Upper lobe of right lung (tissue), 1 donor: Measurements from ENCODE around the gene KDM4C. TPM values are rescaled to one million over a fixed set of nuclear protein-coding genes. Genes with fewer than 3 reads are reported as not detected.

ENCODE experiments used
- ATAC-seq: fragments of 200-7000 bp; cut with Tn5 transposase; one replicate; pipeline ENCODE4 v1.9.1; 2020; ENCODE audit warnings: mild to moderate bottlenecking, moderate library complexity
- DNase-seq: peaks from one replicate; pipeline ENCODE4 v3.0.0-alpha.2; 2020
- H3K27ac ChIP-seq: fragments of 200-600 bp; one replicate; pipeline ENCODE4 v1.8.0; 2022
- H3K27me3 ChIP-seq: fragments of 200-600 bp; one replicate; pipeline ENCODE4 v1.8.0; 2022; ENCODE audit warnings: mild to moderate bottlenecking
- H3K36me3 ChIP-seq: fragments of 200-600 bp; one replicate; pipeline ENCODE4 v1.8.0; 2022
- H3K4me1 ChIP-seq: fragments of 200-600 bp; one replicate; pipeline ENCODE4 v1.8.0; 2022
- H3K4me3 ChIP-seq: fragments of 200-600 bp; one replicate; pipeline ENCODE4 v1.8.0; 2022; ENCODE audit warnings: mild to moderate bottlenecking
- H3K9me3 ChIP-seq: fragments of 200-600 bp; one replicate; pipeline ENCODE4 v1.8.0; 2022
- intact Hi-C: fragments of 100-400 bp; cut with DNase I; formaldehyde crosslinking; loops from one replicate; pipeline ENCODE4 v1.11.0; 2022
- total RNA-seq: library from RNA; stranded (reverse); fragmentation: NEBNext Ultra II Directional; extraction: Animal tissue kit (Norgen Biotek cat#: 25700); gene quantifications from one replicate; pipeline ENCODE4 v1.2.1, GENCODE V29; 2021
- TF ChIP-seq, protein P1 (sequence below): fragments of 200-600 bp; IDR thresholded peaks from one replicate; pipeline ENCODE4 v1.8.0; 2022; ENCODE audit warnings: antibody characterized with exemption
- donor health status: DM: no; HTN: yes; CAD: no; lungs with severe emphysema.

Gene KDM4C
- total RNA-seq, 1 donor from 2014 or later: 37.2 TPM

DNA sequence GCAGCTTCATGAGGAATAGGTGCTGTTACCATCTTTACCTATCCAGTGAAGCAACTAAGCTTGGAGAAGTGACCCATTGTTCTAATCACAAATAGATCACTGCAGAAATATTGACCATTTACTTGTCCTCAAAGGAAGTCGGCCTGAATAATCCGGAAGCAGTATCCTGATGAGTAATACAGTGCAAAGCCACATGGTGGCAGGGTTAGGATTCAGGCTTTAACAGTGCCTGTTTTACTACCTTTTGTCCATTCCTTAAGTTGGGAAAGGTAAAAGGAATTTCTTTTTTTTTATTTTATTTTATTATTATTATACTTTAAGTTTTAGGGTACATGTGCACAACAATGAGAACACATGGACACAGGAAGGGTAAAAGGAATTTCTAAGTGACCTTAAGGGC, 336.3 kb downstream of the KDM4C start:
- DNase-seq: no peak
- intact Hi-C loops: no loop called here

DNA sequence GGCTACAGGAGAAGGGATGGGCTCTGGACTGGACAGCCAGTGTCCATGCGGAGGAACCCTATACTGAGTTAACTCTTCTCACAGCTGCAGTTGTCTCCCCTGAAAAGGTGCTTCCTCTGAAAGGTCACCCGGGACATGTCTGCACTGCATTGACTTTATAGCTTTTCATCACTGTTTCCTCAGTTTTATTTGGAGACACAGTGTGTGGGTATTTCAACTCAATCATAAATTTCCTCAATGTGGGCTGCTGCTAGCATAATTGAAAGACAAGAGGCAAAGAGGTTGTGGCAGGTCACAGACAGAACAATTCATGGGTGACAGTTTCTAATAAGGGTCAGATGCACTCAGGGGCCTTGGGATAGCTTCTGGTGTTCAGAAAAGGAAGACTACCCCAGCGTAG, 336.8 kb downstream of the KDM4C start:
- no peak overlapping the region for H3K27ac ChIP-seq
- no peak overlapping the region for H3K4me3 ChIP-seq
- H3K36me3 ChIP-seq: no peaks in the 10 kb centered on the region
- no peaks in the 10 kb centered on the region for H3K9me3 ChIP-seq
- no peaks in the 10 kb centered on the region for H3K27me3 ChIP-seq
- intact Hi-C loops: no loop called here
- ATAC-seq (no peak), DNase-seq (no peak)
- no peaks in the 10 kb centered on the region for H3K4me1 ChIP-seq
- TF ChIP-seq, protein P1, sequence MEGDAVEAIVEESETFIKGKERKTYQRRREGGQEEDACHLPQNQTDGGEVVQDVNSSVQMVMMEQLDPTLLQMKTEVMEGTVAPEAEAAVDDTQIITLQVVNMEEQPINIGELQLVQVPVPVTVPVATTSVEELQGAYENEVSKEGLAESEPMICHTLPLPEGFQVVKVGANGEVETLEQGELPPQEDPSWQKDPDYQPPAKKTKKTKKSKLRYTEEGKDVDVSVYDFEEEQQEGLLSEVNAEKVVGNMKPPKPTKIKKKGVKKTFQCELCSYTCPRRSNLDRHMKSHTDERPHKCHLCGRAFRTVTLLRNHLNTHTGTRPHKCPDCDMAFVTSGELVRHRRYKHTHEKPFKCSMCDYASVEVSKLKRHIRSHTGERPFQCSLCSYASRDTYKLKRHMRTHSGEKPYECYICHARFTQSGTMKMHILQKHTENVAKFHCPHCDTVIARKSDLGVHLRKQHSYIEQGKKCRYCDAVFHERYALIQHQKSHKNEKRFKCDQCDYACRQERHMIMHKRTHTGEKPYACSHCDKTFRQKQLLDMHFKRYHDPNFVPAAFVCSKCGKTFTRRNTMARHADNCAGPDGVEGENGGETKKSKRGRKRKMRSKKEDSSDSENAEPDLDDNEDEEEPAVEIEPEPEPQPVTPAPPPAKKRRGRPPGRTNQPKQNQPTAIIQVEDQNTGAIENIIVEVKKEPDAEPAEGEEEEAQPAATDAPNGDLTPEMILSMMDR: no peak

More for the DNA sequence above, 336.3 kb downstream of the KDM4C start:
- Histone ChIP-seq H3K27ac (no peak overlapping the region), H3K4me1 (no peaks in the 10 kb centered on the region), H3K27me3 (no peaks in the 10 kb centered on the region), H3K4me3 (no peak overlapping the region), H3K9me3 (no peaks in the 10 kb centered on the region), H3K36me3 (no peaks in the 10 kb centered on the region)
- TF ChIP-seq, protein P1: no peak
- no peak for ATAC-seq

DNA sequence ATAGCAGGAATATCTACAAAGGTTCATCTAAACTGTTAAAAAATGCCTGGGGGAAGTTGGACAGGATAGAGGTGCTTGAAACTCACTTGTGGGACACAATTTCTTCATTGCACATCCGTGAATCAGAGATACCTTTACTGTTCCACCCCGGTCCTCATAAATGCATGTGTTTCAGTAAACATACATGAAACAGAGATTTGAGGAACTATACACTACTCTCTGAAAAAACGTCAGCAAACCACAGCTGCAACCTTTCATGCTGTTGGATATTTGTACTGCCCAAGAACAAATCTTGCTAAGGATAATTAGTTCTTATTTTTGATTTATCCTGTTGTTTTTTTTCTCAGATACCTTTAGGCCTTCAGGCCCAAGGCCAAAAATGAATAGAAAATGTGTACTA, 337.3 kb downstream of the KDM4C start:
- Histone ChIP-seq H3K4me3 (no peak overlapping the region), H3K27me3 (no peaks in the 10 kb centered on the region), H3K4me1 (no peaks in the 10 kb centered on the region), H3K9me3 (no peaks in the 10 kb centered on the region), H3K36me3 (no peaks in the 10 kb centered on the region), H3K27ac (no peak overlapping the region)
- no peak for DNase-seq
- intact Hi-C loops: no loop called here
- ATAC-seq: no peak
- TF ChIP-seq, protein P1: no peak

DNA sequence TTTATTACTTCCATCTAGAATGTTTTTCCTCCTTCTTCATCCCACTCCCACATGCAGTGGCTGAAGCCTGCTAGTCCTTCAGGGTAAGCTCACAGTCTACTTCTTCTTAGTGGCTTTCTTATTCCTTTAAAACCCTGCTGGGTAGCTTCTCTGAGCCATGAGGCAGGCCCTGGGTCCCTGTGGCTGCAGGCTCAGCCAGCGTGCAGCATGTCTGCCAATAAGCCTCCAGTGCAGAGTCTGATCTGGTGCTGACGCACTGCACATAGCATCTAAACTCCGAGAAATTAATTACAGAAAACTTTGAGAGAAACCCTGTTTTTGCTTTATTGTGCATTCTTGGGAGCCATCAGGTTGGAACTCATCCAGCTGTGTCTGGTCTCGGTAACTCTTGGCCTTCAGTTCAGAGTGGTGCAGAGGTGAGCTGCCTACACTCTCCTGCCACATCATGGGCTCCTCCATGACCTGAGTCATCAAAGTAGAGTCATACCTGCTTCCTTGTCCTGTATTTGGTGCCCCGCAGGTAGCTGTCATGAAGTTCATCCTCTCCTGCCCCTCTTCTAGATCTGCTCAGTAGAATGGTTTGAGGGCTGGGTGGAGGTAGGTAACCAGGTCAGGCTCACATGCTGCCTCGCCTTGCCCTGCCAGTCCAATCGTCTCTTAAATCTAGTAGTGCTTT, 339.4 kb downstream of the KDM4C start:
- TF ChIP-seq, protein P1: no peak
- no peak for ATAC-seq
- H3K4me3 ChIP-seq: no peak overlapping the region
- H3K27ac ChIP-seq: no peak overlapping the region
- no peak for DNase-seq
- H3K4me1 ChIP-seq: no peaks in the 10 kb centered on the region
- H3K27me3 ChIP-seq: no peaks in the 10 kb centered on the region
- no peaks in the 10 kb centered on the region for H3K9me3 ChIP-seq
- intact Hi-C loops: no loop called here
- no peaks in the 10 kb centered on the region for H3K36me3 ChIP-seq

DNA sequence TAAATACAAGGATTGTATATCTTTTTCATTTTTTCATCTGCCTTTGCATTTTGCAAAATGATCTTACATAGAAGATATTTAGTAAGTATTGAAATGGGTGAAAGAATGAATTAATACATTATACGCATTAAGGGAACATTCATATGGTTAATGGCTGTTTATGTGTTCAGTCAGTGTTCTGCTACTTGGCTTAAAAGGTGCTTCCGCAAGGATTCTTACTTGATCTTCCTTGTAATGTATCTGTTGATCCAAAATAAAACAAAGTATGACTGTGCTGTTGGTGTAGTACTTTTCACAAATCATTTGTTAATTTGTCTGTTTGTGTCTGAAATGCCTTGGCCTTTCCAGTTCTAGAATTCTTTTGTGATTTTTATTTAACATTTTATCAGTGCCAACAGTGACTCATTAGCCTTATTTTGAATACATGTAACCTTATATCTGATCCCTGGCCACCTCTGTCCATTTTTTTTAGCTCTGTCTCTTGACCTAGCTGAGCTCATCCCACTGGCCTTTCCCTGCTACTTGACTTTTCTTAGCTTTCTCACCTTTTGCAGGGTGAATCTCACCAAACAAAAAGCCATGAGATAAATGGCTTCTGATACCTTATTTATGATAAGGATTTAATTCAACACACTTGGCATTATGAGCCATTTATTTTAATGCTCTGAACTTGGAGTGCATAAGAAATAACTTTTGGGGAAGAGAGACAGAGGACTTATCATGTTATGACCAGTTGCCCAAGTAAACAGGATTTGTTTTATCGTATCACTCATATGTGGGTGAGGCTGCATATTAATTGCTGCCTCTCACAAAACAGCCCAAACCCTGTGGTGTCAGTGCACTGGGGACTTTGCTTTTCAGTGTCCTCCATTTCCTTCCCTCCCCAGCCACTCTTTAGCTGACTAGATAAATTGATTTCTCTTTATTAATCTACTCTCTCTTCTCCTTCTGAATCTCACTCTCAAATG, 340.3 kb downstream of the KDM4C start:
- DNase-seq (no peak), ATAC-seq (no peak)
- Histone ChIP-seq H3K27ac (no peak overlapping the region), H3K9me3 (no peaks in the 10 kb centered on the region), H3K27me3 (no peaks in the 10 kb centered on the region), H3K4me1 (no peaks in the 10 kb centered on the region), H3K36me3 (no peaks in the 10 kb centered on the region), H3K4me3 (no peak overlapping the region)
- TF ChIP-seq, protein P1: no peak
- intact Hi-C loops: no loop called here
